Mononuclear cell (primary cell): Measurements from ENCODE around the gene TEX101. TPM values are rescaled to one million over a fixed set of nuclear protein-coding genes. Genes with fewer than 3 reads are reported as not detected.

Experiments
- H3K27me3 ChIP-seq: 2 replicates; pipeline ENCODE4 v1.6.0; 2011; ENCODE audit warnings: low read length, control low read depth; ENCODE audit not compliant: insufficient read depth
- H3K4me1 ChIP-seq: 2 replicates; pipeline ENCODE4 v1.5.1; 2011; ENCODE audit warnings: mild to moderate bottlenecking, low read length, control low read depth; ENCODE audit not compliant: insufficient read depth
- H3K4me3 ChIP-seq: 2 replicates; pipeline ENCODE4 v1.5.1; 2011; ENCODE audit warnings: mild to moderate bottlenecking, low read length, moderate library complexity
- H3K9me3 ChIP-seq: 2 replicates; pipeline ENCODE4 v1.5.1; 2011; ENCODE audit warnings: low read depth, mild to moderate bottlenecking, control low read depth, low read length
- total RNA-seq: library from RNA; depleted of rRNA; stranded (reverse); fragments of >200 nt; gene quantifications from one replicate; pipeline ENCODE4 v1.2.3, GENCODE V29; 2012

TEX101 gene
- total RNA-seq, 1 donor, result 0.10 TPM

- H3K4me3 ChIP-seq, result no peak overlapping the region
- no peaks in the 10 kb centered on the region for H3K27me3 ChIP-seq
- H3K9me3 ChIP-seq, result no peaks in the 10 kb centered on the region
- H3K4me1 ChIP-seq, result peaks cover 15% of the 10 kb centered on the region
Observed at GRCh38 chr19:43454031-43454430, 39.3 kb downstream of the TEX101 start.

- Histone ChIP-seq H3K4me1 (peaks cover 13% of the 10 kb centered on the region), H3K9me3 (no peaks in the 10 kb centered on the region), H3K4me3 (no peak overlapping the region), H3K27me3 (no peaks in the 10 kb centered on the region)
Observed at GRCh38 chr19:43455321-43456113, 40.8 kb downstream of the TEX101 start.

GRCh38 chr19:43457809-43458208, 43.1 kb downstream of the TEX101 start:
- H3K27me3 ChIP-seq, result no peaks in the 10 kb centered on the region
- no peak overlapping the region for H3K4me3 ChIP-seq
- no peaks in the 10 kb centered on the region for H3K9me3 ChIP-seq
- peaks cover 16% of the 10 kb centered on the region for H3K4me1 ChIP-seq

- H3K4me1 ChIP-seq, result peaks cover 33% of the 10 kb centered on the region
- no peak overlapping the region for H3K4me3 ChIP-seq
- H3K9me3 ChIP-seq, result no peaks in the 10 kb centered on the region
- no peaks in the 10 kb centered on the region for H3K27me3 ChIP-seq
Observed at GRCh38 chr19:43460362-43461016, 45.8 kb downstream of the TEX101 start.

GRCh38 chr19:43461303-43461702, 46.6 kb downstream of the TEX101 start:
- Histone ChIP-seq H3K4me1 (peaks cover 33% of the 10 kb centered on the region), H3K27me3 (no peaks in the 10 kb centered on the region), H3K4me3 (no peak overlapping the region), H3K9me3 (no peaks in the 10 kb centered on the region)

- Histone ChIP-seq H3K4me3 (no peak overlapping the region), H3K4me1 (peaks cover 39% of the 10 kb centered on the region), H3K9me3 (no peaks in the 10 kb centered on the region), H3K27me3 (no peaks in the 10 kb centered on the region)
Observed at GRCh38 chr19:43462383-43462782, 47.7 kb downstream of the TEX101 start.

GRCh38 chr19:43462785-43463380, 48.2 kb downstream of the TEX101 start:
- peak overlapping the region; percentile 70 for H3K4me3 ChIP-seq
- peaks cover 44% of the 10 kb centered on the region for H3K4me1 ChIP-seq
- H3K27me3 ChIP-seq, result no peaks in the 10 kb centered on the region
- H3K9me3 ChIP-seq, result no peaks in the 10 kb centered on the region

GRCh38 chr19:43463381-43464133, 48.9 kb downstream of the TEX101 start:
- Histone ChIP-seq H3K4me1 (peaks cover 51% of the 10 kb centered on the region), H3K9me3 (no peaks in the 10 kb centered on the region), H3K27me3 (no peaks in the 10 kb centered on the region), H3K4me3 (peak overlapping the region; percentile 70)

GRCh38 chr19:43464134-43464775, 49.6 kb downstream of the TEX101 start:
- H3K9me3 ChIP-seq, result no peaks in the 10 kb centered on the region
- peak overlapping the region; percentile 70 for H3K4me3 ChIP-seq
- H3K4me1 ChIP-seq, result peaks cover 57% of the 10 kb centered on the region
- H3K27me3 ChIP-seq, result no peaks in the 10 kb centered on the region

- H3K4me3 ChIP-seq, result peak within 1 kb of the TSS; percentile 70
- H3K4me1 ChIP-seq, result peaks cover 57% of the 10 kb centered on the region
- no peaks in the 10 kb centered on the region for H3K9me3 ChIP-seq
- H3K27me3 ChIP-seq, result no peaks in the 10 kb centered on the region
Observed at GRCh38 chr19:43465468-43466120, 50.9 kb downstream of the TEX101 start, which contains the start of gene LYPD3. LYPD3 (minus strand) TSS chr19:43465608; CDS start chr19:43465571, 37 bp downstream.

- Histone ChIP-seq H3K9me3 (no peaks in the 10 kb centered on the region), H3K4me3 (no peak overlapping the region), H3K27me3 (no peaks in the 10 kb centered on the region), H3K4me1 (peaks cover 57% of the 10 kb centered on the region)
Observed at GRCh38 chr19:43466793-43467192, 52.1 kb downstream of the TEX101 start.

GRCh38 chr19:43467276-43467675, 52.6 kb downstream of the TEX101 start:
- Histone ChIP-seq H3K4me3 (no peak overlapping the region), H3K9me3 (no peaks in the 10 kb centered on the region), H3K4me1 (peaks cover 55% of the 10 kb centered on the region), H3K27me3 (no peaks in the 10 kb centered on the region)

GRCh38 chr19:43467730-43468129, 53.0 kb downstream of the TEX101 start:
- no peak overlapping the region for H3K4me3 ChIP-seq
- H3K9me3 ChIP-seq, result no peaks in the 10 kb centered on the region
- H3K27me3 ChIP-seq, result no peaks in the 10 kb centered on the region
- H3K4me1 ChIP-seq, result peaks cover 51% of the 10 kb centered on the region
